H1 (cell line): ENCODE measurements around the gene FOSL2. TPM values are rescaled to one million over a fixed set of nuclear protein-coding genes. Genes with fewer than 3 reads are reported as not detected.

ENCODE experiments used
- CTCF ChIA-PET: fragments of 300-600 bp; sonication (Branson Sonifier 250); formaldehyde crosslinking; loops from one replicate; lab custom pipeline; 2021; ENCODE audit not compliant: partially characterized antibody; lab: Charles Lee
- POLR2A ChIA-PET: fragments of 300-600 bp; sonication (Branson Sonifier 250); formaldehyde crosslinking; loops from one replicate; lab custom pipeline; 2021; ENCODE audit warnings: inconsistent platforms; ENCODE audit not compliant: partially characterized antibody; lab: Charles Lee
- DNase-seq, 2 experiments: peaks; one replicate each; pipeline versions ENCODE4 v3.0.0 to v3.0.0-alpha.2; 2010 to 2022; ENCODE audit warnings: low spot score in 2 of 2, low read depth in 1 of 2, mixed read lengths in 1 of 2
- FAIRE-seq: peaks from 2 replicates; lab custom pipeline; 2011; peaks lifted over from hg19 to GRCh38; lab: Jason Lieb, UNC
- H2AFZ ChIP-seq: 2 replicates; pipeline ENCODE4 v1.8.1; 2012; ENCODE audit warnings: low read length, inconsistent platforms
- H2AK5ac ChIP-seq: 2 replicates; pipeline ENCODE4 v1.6.1; 2013; ENCODE audit warnings: low read depth, low read length
- H2BK120ac ChIP-seq: replicated peaks from 2 replicates; pipeline ENCODE3; 2013; ENCODE audit warnings: low read depth, low read length, inconsistent platforms
- H2BK12ac ChIP-seq: 2 replicates; pipeline ENCODE4 v1.6.1; 2013; ENCODE audit warnings: low read depth, low read length
- H2BK15ac ChIP-seq: 2 replicates; pipeline ENCODE4 v1.6.1; 2013; ENCODE audit warnings: low read length
- H2BK20ac ChIP-seq: 2 replicates; pipeline ENCODE4 v1.6.1; 2013; ENCODE audit warnings: low read length
- H2BK5ac ChIP-seq: 2 replicates; pipeline ENCODE4 v1.6.1; 2013; ENCODE audit warnings: low read depth, low read length
- H3K14ac ChIP-seq: 2 replicates; pipeline ENCODE4 v1.6.1; 2013; ENCODE audit warnings: inconsistent platforms; ENCODE audit not compliant: insufficient read length
- H3K18ac ChIP-seq: 2 replicates; pipeline ENCODE4 v1.6.1; 2013; ENCODE audit warnings: low read length; ENCODE audit errors: extremely low read depth
- H3K23ac ChIP-seq: 2 replicates; pipeline ENCODE4 v1.6.1; 2013; ENCODE audit warnings: inconsistent platforms; ENCODE audit not compliant: insufficient read length
- H3K23me2 ChIP-seq: 2 replicates; pipeline ENCODE4 v1.6.1; 2013; ENCODE audit warnings: low read depth, low read length
- H3K27ac ChIP-seq: 2 replicates; pipeline ENCODE4 v1.6.1; 2011; ENCODE audit warnings: low read depth, low read length, inconsistent platforms
- H3K27me3 ChIP-seq, 4 experiments: replicated peaks in 1 of 4; 1 replicate in 1 of 4; 2 replicates in 3 of 4; pipeline versions ENCODE4 v1.6.1 to v1.8.1; 2011 to 2013; ENCODE audit warnings: low read length in 3 of 4, mild to moderate bottlenecking in 3 of 4, inconsistent platforms in 2 of 4, mixed read lengths in 2 of 4, moderate library complexity in 1 of 4; ENCODE audit not compliant: control insufficient read depth in 3 of 4, insufficient read depth in 3 of 4; ENCODE audit errors: extremely low read depth in 1 of 4
- H3K36me3 ChIP-seq, 4 experiments: 2 replicates each; pipeline versions ENCODE4 v1.6.1 to v1.8.1; 2011 to 2013; ENCODE audit warnings: mild to moderate bottlenecking in 4 of 4, low read length in 3 of 4, moderate library complexity in 2 of 4, control low read depth in 1 of 4, inconsistent platforms in 1 of 4; ENCODE audit not compliant: insufficient read depth in 4 of 4, control insufficient read depth in 2 of 4
- H3K4ac ChIP-seq: replicated peaks from 2 replicates; pipeline ENCODE3; 2013; ENCODE audit warnings: low read length, low read depth, mixed read lengths, inconsistent platforms; ENCODE audit not compliant: insufficient read length
- H3K4me1 ChIP-seq, 4 experiments: replicated peaks in 1 of 4; 1 replicate in 1 of 4; 2 replicates in 3 of 4; pipeline versions ENCODE4 v1.6.1 to v1.8.1; 2011 to 2013; ENCODE audit warnings: low read length in 3 of 4, inconsistent platforms in 2 of 4, mixed read lengths in 1 of 4; ENCODE audit not compliant: insufficient read depth in 4 of 4, control insufficient read depth in 3 of 4
- H3K4me2 ChIP-seq, 2 experiments: 2 replicates each; pipeline versions ENCODE4 v1.6.1 to v1.8.1; 2011 to 2013; ENCODE audit warnings: low read depth in 2 of 2, low read length in 2 of 2, control low read depth in 1 of 2, inconsistent platforms in 1 of 2, mild to moderate bottlenecking in 1 of 2; ENCODE audit not compliant: insufficient read depth in 1 of 2
- H3K4me3 ChIP-seq, 4 experiments: fragments of 200-600, 300-600 bp in 1 of 4; sonication (generic), shearing (Covaris generic), sonication (Bioruptor Twin) in 1 of 4; 2 replicates each; pipeline versions ENCODE4 v1.5.1 to v1.8.1; 2011 to 2016; ENCODE audit warnings: low read length in 4 of 4, low read depth in 3 of 4, control low read depth in 2 of 4, inconsistent platforms in 2 of 4, mild to moderate bottlenecking in 2 of 4, mixed read lengths in 1 of 4, moderate library complexity in 1 of 4; ENCODE audit not compliant: insufficient read depth in 2 of 4; ENCODE audit errors: extremely low read depth in 1 of 4
- H3K56ac ChIP-seq: replicated peaks from 2 replicates; pipeline ENCODE3; 2013; ENCODE audit warnings: low read depth, mild to moderate bottlenecking, mixed read lengths, low read length, inconsistent platforms; ENCODE audit not compliant: insufficient read length
- H3K79me1 ChIP-seq: 2 replicates; pipeline ENCODE4 v1.6.1; 2013; ENCODE audit warnings: low read depth, low read length, control low read depth
- H3K79me2 ChIP-seq, 2 experiments: 2 replicates each; pipeline versions ENCODE4 v1.6.1 to v1.8.1; 2012 to 2013; ENCODE audit warnings: low read length in 2 of 2, mild to moderate bottlenecking in 2 of 2, inconsistent platforms in 1 of 2; ENCODE audit not compliant: insufficient read depth in 2 of 2, control insufficient read depth in 1 of 2
- H3K9ac ChIP-seq, 4 experiments: replicated peaks in 1 of 4; 1 replicate in 1 of 4; 2 replicates in 3 of 4; pipeline versions ENCODE4 v1.6.1 to v1.8.1; 2011 to 2013; ENCODE audit warnings: low read depth in 3 of 4, low read length in 3 of 4, control low read depth in 2 of 4, mild to moderate bottlenecking in 2 of 4, moderate library complexity in 2 of 4, inconsistent platforms in 1 of 4; ENCODE audit errors: extremely low read depth in 1 of 4
- H3K9me3 ChIP-seq, 2 experiments: 2 replicates each; pipeline versions ENCODE4 v1.6.1 to v1.8.1; 2012 to 2013; ENCODE audit warnings: mild to moderate bottlenecking in 2 of 2, moderate library complexity in 2 of 2, control low read depth in 1 of 2, inconsistent platforms in 1 of 2, low read depth in 1 of 2, low read length in 1 of 2, mixed read lengths in 1 of 2; ENCODE audit not compliant: insufficient read depth in 2 of 2
- H4K20me1 ChIP-seq, 2 experiments: replicated peaks in 1 of 2; 2 replicates each; pipeline versions ENCODE3 to v1.8.1; 2011 to 2013; ENCODE audit warnings: inconsistent platforms in 2 of 2, low read length in 2 of 2, mild to moderate bottlenecking in 1 of 2; ENCODE audit not compliant: insufficient read depth in 2 of 2, control insufficient read depth in 1 of 2
- H4K5ac ChIP-seq: 2 replicates; pipeline ENCODE4 v1.6.1; 2013; ENCODE audit warnings: low read length, low read depth, mixed read lengths, inconsistent platforms; ENCODE audit not compliant: insufficient read length
- H4K8ac ChIP-seq: 2 replicates; pipeline ENCODE4 v1.8.0; 2013; ENCODE audit warnings: mild to moderate bottlenecking, moderate library complexity, low read length, inconsistent platforms; ENCODE audit not compliant: insufficient read depth; ENCODE audit errors: extremely low read depth
- H4K91ac ChIP-seq: replicated peaks from 2 replicates; pipeline ENCODE3; 2013; ENCODE audit warnings: low read length, mixed read lengths, inconsistent platforms; ENCODE audit not compliant: insufficient read length
- BRCA1 ChIP-seq: IDR thresholded peaks from 2 replicates; pipeline ENCODE4 v1.6.1; 2012; ENCODE audit warnings: low read depth, low read length, improper control_type of control experiment
- CHD2 ChIP-seq: IDR thresholded peaks from 2 replicates; pipeline ENCODE4 v1.6.1; 2012; ENCODE audit warnings: low read length, improper control_type of control experiment
- EZH2 ChIP-seq: fragments of 200-600 bp; sonication (generic); IDR thresholded peaks from 2 replicates; pipeline ENCODE4 v1.7.1; 2012; ENCODE audit warnings: low read depth, mild to moderate bottlenecking, moderate library complexity, low read length, inconsistent platforms; ENCODE audit not compliant: severe bottlenecking
- SAP30 ChIP-seq: fragments of 300-600 bp; sonication (generic); IDR thresholded peaks from 2 replicates; pipeline ENCODE4 v1.7.1; 2012; ENCODE audit warnings: low read length, moderate library complexity, mild to moderate bottlenecking, inconsistent platforms; ENCODE audit not compliant: insufficient read depth, insufficient replicate concordance
- WGBS, 2 experiments: shearing (Covaris generic) in 1 of 2; methylation state at CpG; one replicate each; pipeline versions ENCODE4 v1.1.6 to v1.1.7; 2013 to 2015; ENCODE audit warnings: low lambda C conversion rate in 2 of 2, mixed read lengths in 2 of 2, inconsistent platforms in 1 of 2, low coverage in 1 of 2, missing lambda C conversion rate in 1 of 2; ENCODE audit not compliant: insufficient replicate concordance in 2 of 2, insufficient coverage in 1 of 2, insufficient read length in 1 of 2; ENCODE audit errors: extremely low coverage in 1 of 2, missing lambda C conversion rate in 1 of 2; 5-methylcytosine and 5-hydroxymethylcytosine counted together
- polyA plus RNA-seq, 7 experiments: library from polyadenylated mRNA; depleted of rRNA in 3 of 7; stranded (reverse) in 5 of 7; unstranded in 2 of 7; fragments of >200 nt in 5 of 7; fragments of 200-250 nt in 2 of 7; gene quantifications; 1 replicate in 5 of 7; 2 replicates in 1 of 7; 4 replicates in 1 of 7; pipeline versions ENCODE4 v1.2.1 to v1.2.3, GENCODE V29; 2011 to 2013; ENCODE audit warnings: missing spikeins in 2 of 7, mixed read lengths in 2 of 7
- total RNA-seq: library from RNA; stranded (reverse); fragmentation: NEBNext Ultra II Directional; extraction: Animal tissue kit (Norgen Biotek cat#: 25700); gene quantifications from 2 replicates; pipeline ENCODE4 v1.2.1, GENCODE V29; 2021
- TF ChIP-seq, protein P1 (sequence below): IDR thresholded peaks from 2 replicates; pipeline ENCODE4 v1.6.1; 2012; ENCODE audit warnings: low read length, inconsistent platforms

The FOSL2 gene
- total and polyA plus RNA-seq, 2 of the 8 experiments (the other 6 are each of a cell fraction or from before 2014, with no cell fraction given), result 1.5 to 4.5 TPM

DNA sequence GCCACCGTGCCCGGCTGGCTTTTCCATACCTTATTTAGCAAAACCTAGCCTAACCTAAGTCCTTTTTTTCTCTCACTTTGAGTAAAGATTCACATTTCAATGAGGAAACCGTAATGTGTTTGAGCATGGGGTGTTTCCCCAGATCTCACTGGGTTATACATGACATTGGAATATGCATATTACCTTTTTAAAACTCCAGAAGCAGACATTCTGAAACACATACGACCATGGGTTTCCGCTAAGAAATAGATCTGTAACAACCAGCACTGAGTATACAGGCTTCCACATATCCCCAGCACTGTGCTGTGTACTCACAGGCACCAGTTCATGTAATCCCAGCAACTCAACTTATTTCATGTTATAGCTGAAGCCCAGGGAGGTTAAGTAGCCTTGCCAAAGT lies 41.0 kb upstream of the FOSL2 start:
- H3K18ac ChIP-seq, result no peak overlapping the region; the same call in 1 of the 2 replicates
- no peak overlapping the region for H2BK12ac ChIP-seq
- DNase-seq, result no peak
- CTCF ChIA-PET, result no interaction called here
- H3K14ac ChIP-seq, result no peak overlapping the region
- H3K23me2 ChIP-seq, result no peaks in the 10 kb centered on the region
- no peaks in the 10 kb centered on the region for H3K79me2 ChIP-seq
- no peak overlapping the region for H2BK15ac ChIP-seq
- H3K27ac ChIP-seq, result no peak overlapping the region
- no peak overlapping the region for H3K4me3 ChIP-seq
- no peak overlapping the region for H2AK5ac ChIP-seq
- H3K27me3 ChIP-seq, result no peaks in the 10 kb centered on the region
- no peaks in the 10 kb centered on the region for H3K79me1 ChIP-seq
- H4K20me1 ChIP-seq, result no peaks in the 10 kb centered on the region
- no peak for FAIRE-seq
- H2BK120ac ChIP-seq, result no peak overlapping the region
- TF ChIP-seq SAP30, result no peak
- no peak for TF ChIP-seq EZH2
- TF ChIP-seq, protein P1, sequence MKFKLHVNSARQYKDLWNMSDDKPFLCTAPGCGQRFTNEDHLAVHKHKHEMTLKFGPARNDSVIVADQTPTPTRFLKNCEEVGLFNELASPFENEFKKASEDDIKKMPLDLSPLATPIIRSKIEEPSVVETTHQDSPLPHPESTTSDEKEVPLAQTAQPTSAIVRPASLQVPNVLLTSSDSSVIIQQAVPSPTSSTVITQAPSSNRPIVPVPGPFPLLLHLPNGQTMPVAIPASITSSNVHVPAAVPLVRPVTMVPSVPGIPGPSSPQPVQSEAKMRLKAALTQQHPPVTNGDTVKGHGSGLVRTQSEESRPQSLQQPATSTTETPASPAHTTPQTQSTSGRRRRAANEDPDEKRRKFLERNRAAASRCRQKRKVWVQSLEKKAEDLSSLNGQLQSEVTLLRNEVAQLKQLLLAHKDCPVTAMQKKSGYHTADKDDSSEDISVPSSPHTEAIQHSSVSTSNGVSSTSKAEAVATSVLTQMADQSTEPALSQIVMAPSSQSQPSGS, result no peak
- TF ChIP-seq BRCA1, result no peak
- TF ChIP-seq CHD2, result no peak
- WGBS, 2 experiments, result 96% methylated on average over 5 of the region's 5 CpGs; no CpG with 5 or more reads in 1 of the 2 experiments
- H2BK5ac ChIP-seq, result no peak overlapping the region
- H4K8ac ChIP-seq, result no peak overlapping the region
- no peak overlapping the region for H2BK20ac ChIP-seq
- no peak overlapping the region for H3K56ac ChIP-seq
- no peak overlapping the region for H2AFZ ChIP-seq
- POLR2A ChIA-PET, result no interaction called here
- no peak overlapping the region for H3K23ac ChIP-seq
- H3K4me2 ChIP-seq, result no peak overlapping the region
- H4K5ac ChIP-seq, result no peak overlapping the region
- H4K91ac ChIP-seq, result no peak overlapping the region
- H3K4ac ChIP-seq, result no peak overlapping the region
- no peaks in the 10 kb centered on the region for H3K36me3 ChIP-seq
- peaks cover 0 to 6% (median 2%) of the 10 kb centered on the region in 4 experiments; a peak in 5 of 7 replicates for H3K4me1 ChIP-seq
- no peaks in the 10 kb centered on the region for H3K9me3 ChIP-seq
- H3K9ac ChIP-seq, result no peak overlapping the region
